ENCODE measurements around the gene CHID1. TPM values are rescaled to one million over a fixed set of nuclear protein-coding genes. Genes with fewer than 3 reads are reported as not detected.

The CHID1 gene
- total and polyA plus RNA-seq, 2 of the 8 experiments (the other 6 are each of a cell fraction or from before 2014, with no cell fraction given), result 81.2 to 88.5 TPM

DNA sequence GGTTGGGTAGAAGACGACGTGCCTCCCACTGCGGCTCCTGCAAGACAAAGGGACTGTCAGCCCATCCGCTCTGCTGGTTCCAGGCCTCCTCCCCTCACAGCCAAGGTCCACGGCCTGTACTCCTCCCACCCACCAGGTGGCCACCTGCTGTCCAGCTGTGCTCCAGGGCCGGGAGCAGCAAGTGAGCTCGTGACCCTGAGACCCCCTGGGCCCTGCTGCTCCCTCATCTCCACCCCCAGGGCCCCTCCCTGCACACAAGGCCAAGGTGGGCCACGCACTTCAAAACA is 40.5 kb downstream of the CHID1 start (continued):
- TF ChIP-seq, protein P1, sequence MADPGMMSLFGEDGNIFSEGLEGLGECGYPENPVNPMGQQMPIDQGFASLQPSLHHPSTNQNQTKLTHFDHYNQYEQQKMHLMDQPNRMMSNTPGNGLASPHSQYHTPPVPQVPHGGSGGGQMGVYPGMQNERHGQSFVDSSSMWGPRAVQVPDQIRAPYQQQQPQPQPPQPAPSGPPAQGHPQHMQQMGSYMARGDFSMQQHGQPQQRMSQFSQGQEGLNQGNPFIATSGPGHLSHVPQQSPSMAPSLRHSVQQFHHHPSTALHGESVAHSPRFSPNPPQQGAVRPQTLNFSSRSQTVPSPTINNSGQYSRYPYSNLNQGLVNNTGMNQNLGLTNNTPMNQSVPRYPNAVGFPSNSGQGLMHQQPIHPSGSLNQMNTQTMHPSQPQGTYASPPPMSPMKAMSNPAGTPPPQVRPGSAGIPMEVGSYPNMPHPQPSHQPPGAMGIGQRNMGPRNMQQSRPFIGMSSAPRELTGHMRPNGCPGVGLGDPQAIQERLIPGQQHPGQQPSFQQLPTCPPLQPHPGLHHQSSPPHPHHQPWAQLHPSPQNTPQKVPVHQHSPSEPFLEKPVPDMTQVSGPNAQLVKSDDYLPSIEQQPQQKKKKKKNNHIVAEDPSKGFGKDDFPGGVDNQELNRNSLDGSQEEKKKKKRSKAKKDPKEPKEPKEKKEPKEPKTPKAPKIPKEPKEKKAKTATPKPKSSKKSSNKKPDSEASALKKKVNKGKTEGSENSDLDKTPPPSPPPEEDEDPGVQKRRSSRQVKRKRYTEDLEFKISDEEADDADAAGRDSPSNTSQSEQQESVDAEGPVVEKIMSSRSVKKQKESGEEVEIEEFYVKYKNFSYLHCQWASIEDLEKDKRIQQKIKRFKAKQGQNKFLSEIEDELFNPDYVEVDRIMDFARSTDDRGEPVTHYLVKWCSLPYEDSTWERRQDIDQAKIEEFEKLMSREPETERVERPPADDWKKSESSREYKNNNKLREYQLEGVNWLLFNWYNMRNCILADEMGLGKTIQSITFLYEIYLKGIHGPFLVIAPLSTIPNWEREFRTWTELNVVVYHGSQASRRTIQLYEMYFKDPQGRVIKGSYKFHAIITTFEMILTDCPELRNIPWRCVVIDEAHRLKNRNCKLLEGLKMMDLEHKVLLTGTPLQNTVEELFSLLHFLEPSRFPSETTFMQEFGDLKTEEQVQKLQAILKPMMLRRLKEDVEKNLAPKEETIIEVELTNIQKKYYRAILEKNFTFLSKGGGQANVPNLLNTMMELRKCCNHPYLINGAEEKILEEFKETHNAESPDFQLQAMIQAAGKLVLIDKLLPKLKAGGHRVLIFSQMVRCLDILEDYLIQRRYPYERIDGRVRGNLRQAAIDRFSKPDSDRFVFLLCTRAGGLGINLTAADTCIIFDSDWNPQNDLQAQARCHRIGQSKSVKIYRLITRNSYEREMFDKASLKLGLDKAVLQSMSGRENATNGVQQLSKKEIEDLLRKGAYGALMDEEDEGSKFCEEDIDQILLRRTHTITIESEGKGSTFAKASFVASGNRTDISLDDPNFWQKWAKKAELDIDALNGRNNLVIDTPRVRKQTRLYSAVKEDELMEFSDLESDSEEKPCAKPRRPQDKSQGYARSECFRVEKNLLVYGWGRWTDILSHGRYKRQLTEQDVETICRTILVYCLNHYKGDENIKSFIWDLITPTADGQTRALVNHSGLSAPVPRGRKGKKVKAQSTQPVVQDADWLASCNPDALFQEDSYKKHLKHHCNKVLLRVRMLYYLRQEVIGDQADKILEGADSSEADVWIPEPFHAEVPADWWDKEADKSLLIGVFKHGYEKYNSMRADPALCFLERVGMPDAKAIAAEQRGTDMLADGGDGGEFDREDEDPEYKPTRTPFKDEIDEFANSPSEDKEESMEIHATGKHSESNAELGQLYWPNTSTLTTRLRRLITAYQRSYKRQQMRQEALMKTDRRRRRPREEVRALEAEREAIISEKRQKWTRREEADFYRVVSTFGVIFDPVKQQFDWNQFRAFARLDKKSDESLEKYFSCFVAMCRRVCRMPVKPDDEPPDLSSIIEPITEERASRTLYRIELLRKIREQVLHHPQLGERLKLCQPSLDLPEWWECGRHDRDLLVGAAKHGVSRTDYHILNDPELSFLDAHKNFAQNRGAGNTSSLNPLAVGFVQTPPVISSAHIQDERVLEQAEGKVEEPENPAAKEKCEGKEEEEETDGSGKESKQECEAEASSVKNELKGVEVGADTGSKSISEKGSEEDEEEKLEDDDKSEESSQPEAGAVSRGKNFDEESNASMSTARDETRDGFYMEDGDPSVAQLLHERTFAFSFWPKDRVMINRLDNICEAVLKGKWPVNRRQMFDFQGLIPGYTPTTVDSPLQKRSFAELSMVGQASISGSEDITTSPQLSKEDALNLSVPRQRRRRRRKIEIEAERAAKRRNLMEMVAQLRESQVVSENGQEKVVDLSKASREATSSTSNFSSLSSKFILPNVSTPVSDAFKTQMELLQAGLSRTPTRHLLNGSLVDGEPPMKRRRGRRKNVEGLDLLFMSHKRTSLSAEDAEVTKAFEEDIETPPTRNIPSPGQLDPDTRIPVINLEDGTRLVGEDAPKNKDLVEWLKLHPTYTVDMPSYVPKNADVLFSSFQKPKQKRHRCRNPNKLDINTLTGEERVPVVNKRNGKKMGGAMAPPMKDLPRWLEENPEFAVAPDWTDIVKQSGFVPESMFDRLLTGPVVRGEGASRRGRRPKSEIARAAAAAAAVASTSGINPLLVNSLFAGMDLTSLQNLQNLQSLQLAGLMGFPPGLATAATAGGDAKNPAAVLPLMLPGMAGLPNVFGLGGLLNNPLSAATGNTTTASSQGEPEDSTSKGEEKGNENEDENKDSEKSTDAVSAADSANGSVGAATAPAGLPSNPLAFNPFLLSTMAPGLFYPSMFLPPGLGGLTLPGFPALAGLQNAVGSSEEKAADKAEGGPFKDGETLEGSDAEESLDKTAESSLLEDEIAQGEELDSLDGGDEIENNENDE (IDR thresholded peaks at IDR 0.05; ENCODE audit: insufficient replicate concordance, low read length), result no peak
- TF ChIP-seq RAD21 (IDR thresholded peaks at IDR 0.05 in 1 of 2, conservative IDR thresholded peaks at IDR 0.05 in 1 of 2; ENCODE audit: low read depth in 2 of 2, low read length in 2 of 2) (peak in 1 of 2 experiments; percentile 24; a peak in 2 of 4 replicates), YY1 (IDR thresholded peaks at IDR 0.05; ENCODE audit: low read depth, low read length) (no peak), RXRA (IDR thresholded peaks at IDR 0.05; ENCODE audit: insufficient read depth, low read depth, low read length) (no peak), POLR2AphosphoS5 (IDR thresholded peaks at IDR 0.05; ENCODE audit: low read depth, low read length) (no peak; the same call in 1 of the 2 replicates), CHD1 (IDR thresholded peaks at IDR 0.05; ENCODE audit: low read depth, low read length) (no peak), ZNF274 (IDR thresholded peaks at IDR 0.05; ENCODE audit: borderline replicate concordance, extremely low read depth, low read length) (no peak), GTF2F1 (IDR thresholded peaks at IDR 0.05; ENCODE audit: borderline replicate concordance, low read depth, low read length) (no peak), CTBP2 (IDR thresholded peaks at IDR 0.05; ENCODE audit: borderline replicate concordance, insufficient read depth, insufficient read length, low read length) (no peak), CEBPB (IDR thresholded peaks at IDR 0.05; ENCODE audit: low read depth, low read length) (no peak)
- TF ChIP-seq, protein P2, sequence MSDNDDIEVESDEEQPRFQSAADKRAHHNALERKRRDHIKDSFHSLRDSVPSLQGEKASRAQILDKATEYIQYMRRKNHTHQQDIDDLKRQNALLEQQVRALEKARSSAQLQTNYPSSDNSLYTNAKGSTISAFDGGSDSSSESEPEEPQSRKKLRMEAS (IDR thresholded peaks at IDR 0.05), result peak; percentile 53; the same call in 1 of the 2 replicates
